RWPE2 (cell line): ENCODE results near the gene AQP11.

Source experiments
- ATAC-seq: fragments of 200-7000 bp; cut with Tn5 transposase; 3 replicates; pipeline ENCODE4 v1.9.1; 2021; ENCODE audit warnings: low read depth
- DNase-seq: peaks from one replicate; pipeline ENCODE4 v3.0.0-alpha.2; 2020; ENCODE audit warnings: low spot score
- H3K27ac ChIP-seq: fragments of 450-650 bp; 2 replicates; pipeline ENCODE4 v1.5.1; 2017; ENCODE audit warnings: mild to moderate bottlenecking; ENCODE audit not compliant: poor library complexity, severe bottlenecking
- H3K27me3 ChIP-seq: fragments of 250-450 bp; sonication (Bioruptor Pico); 2 replicates; pipeline ENCODE4 v1.5.1; 2021; ENCODE audit warnings: mild to moderate bottlenecking, moderate library complexity; ENCODE audit not compliant: insufficient read depth, poor library complexity, severe bottlenecking
- H3K36me3 ChIP-seq: fragments of 250-450 bp; sonication (Bioruptor Pico); 2 replicates; pipeline ENCODE4 v1.5.1; 2020; ENCODE audit warnings: low read depth, mild to moderate bottlenecking, moderate library complexity
- H3K4me1 ChIP-seq: fragments of 250-450 bp; sonication (Bioruptor Pico); 2 replicates; pipeline ENCODE4 v1.5.1; 2021; ENCODE audit warnings: mild to moderate bottlenecking, moderate library complexity; ENCODE audit not compliant: insufficient read depth, poor library complexity, severe bottlenecking
- H3K4me3 ChIP-seq: fragments of 250-450 bp; sonication (Bioruptor Pico); 2 replicates; pipeline ENCODE4 v1.5.1; 2021; ENCODE audit warnings: mild to moderate bottlenecking, moderate library complexity; ENCODE audit not compliant: severe bottlenecking
- H3K9me3 ChIP-seq: fragments of 250-450 bp; sonication (Bioruptor Pico); 2 replicates; pipeline ENCODE4 v1.5.1; 2021; ENCODE audit warnings: mild to moderate bottlenecking, moderate library complexity; ENCODE audit not compliant: severe bottlenecking
- TF ChIP-seq, protein P1 (sequence below): fragments of 450-650 bp; IDR thresholded peaks from one replicate; pipeline ENCODE4 v1.5.1; 2017; ENCODE audit warnings: mild to moderate bottlenecking, moderate library complexity; ENCODE audit not compliant: poor library complexity, severe bottlenecking

The AQP11 gene

GRCh38 chr11:77596626-77597025 lies 6.9 kb downstream of the AQP11 start:
- Histone ChIP-seq H3K4me3 (no peak overlapping the region), H3K27ac (no peak overlapping the region), H3K27me3 (no peaks in the 10 kb centered on the region), H3K4me1 (peaks cover 5% of the 10 kb centered on the region), H3K36me3 (peaks cover 3% of the 10 kb centered on the region), H3K9me3 (no peaks in the 10 kb centered on the region)
- ATAC-seq = peak; percentile 40; the same call in 1 of the 3 replicates
- no peak for DNase-seq
- TF ChIP-seq, protein P1, sequence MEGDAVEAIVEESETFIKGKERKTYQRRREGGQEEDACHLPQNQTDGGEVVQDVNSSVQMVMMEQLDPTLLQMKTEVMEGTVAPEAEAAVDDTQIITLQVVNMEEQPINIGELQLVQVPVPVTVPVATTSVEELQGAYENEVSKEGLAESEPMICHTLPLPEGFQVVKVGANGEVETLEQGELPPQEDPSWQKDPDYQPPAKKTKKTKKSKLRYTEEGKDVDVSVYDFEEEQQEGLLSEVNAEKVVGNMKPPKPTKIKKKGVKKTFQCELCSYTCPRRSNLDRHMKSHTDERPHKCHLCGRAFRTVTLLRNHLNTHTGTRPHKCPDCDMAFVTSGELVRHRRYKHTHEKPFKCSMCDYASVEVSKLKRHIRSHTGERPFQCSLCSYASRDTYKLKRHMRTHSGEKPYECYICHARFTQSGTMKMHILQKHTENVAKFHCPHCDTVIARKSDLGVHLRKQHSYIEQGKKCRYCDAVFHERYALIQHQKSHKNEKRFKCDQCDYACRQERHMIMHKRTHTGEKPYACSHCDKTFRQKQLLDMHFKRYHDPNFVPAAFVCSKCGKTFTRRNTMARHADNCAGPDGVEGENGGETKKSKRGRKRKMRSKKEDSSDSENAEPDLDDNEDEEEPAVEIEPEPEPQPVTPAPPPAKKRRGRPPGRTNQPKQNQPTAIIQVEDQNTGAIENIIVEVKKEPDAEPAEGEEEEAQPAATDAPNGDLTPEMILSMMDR = no peak

- DNase-seq = no peak
- no peak overlapping the region for H3K27ac ChIP-seq
- peaks cover 3% of the 10 kb centered on the region for H3K36me3 ChIP-seq
- no peaks in the 10 kb centered on the region for H3K9me3 ChIP-seq
- no peak overlapping the region for H3K4me3 ChIP-seq
- no peaks in the 10 kb centered on the region for H3K27me3 ChIP-seq
- TF ChIP-seq, protein P1 = no peak
- peaks cover 17% of the 10 kb centered on the region for H3K4me1 ChIP-seq
- no peak for ATAC-seq
These were observed 8.4 kb downstream of the AQP11 start for GRCh38 chr11:77598195-77598594.

- Histone ChIP-seq H3K36me3 (peaks cover 21% of the 10 kb centered on the region), H3K4me3 (no peak overlapping the region), H3K27me3 (no peaks in the 10 kb centered on the region), H3K9me3 (no peaks in the 10 kb centered on the region), H3K4me1 (peaks cover 12% of the 10 kb centered on the region), H3K27ac (peak overlapping the region; percentile 60)
- TF ChIP-seq, protein P1 = no peak
- DNase-seq (no peak), ATAC-seq (peak; percentile 94)
These were observed 12.8 kb downstream of the AQP11 start for GRCh38 chr11:77602381-77603088.

GRCh38 chr11:77604281-77604680 lies 14.5 kb downstream of the AQP11 start:
- no peak for ATAC-seq
- Histone ChIP-seq H3K27me3 (no peaks in the 10 kb centered on the region), H3K4me1 (peaks cover 12% of the 10 kb centered on the region), H3K4me3 (no peak overlapping the region), H3K27ac (no peak overlapping the region), H3K9me3 (no peaks in the 10 kb centered on the region), H3K36me3 (peaks cover 36% of the 10 kb centered on the region)
- TF ChIP-seq, protein P1 = no peak
- DNase-seq = no peak

DNA sequence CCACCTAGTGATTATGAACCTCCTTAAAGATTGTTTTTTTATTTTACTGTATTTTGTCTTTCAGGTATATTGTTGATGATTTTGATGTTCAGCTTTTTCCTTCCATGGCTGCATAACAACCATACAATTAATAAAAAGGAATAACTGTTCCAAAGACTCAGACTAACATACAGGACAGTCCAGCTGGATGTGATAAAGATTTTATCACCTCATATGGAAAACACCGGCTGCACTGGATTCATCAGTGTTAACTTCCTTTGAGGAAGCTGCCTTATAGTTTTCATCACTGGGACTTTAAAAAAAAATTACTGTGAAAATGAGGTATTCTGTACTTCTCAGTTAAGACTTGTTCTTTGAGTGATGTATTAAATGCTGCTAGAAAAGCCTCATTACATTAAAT lies 19.5 kb downstream of the AQP11 start:
- H3K4me3 ChIP-seq = no peak overlapping the region
- no peaks in the 10 kb centered on the region for H3K9me3 ChIP-seq
- ATAC-seq (no peak), DNase-seq (no peak)
- no peaks in the 10 kb centered on the region for H3K4me1 ChIP-seq
- TF ChIP-seq, protein P1 = no peak
- peaks cover 61% of the 10 kb centered on the region for H3K36me3 ChIP-seq
- H3K27me3 ChIP-seq = no peaks in the 10 kb centered on the region
- no peak overlapping the region for H3K27ac ChIP-seq
